ENCODE results near the gene PRKCE. TPM values are rescaled to one million over a fixed set of nuclear protein-coding genes. Genes with fewer than 3 reads are reported as not detected.

Gene PRKCE
- total and polyA plus RNA-seq, 2 of the 8 experiments (the other 6 are each of a cell fraction or from before 2014, with no cell fraction given), result 0.54 to 2.1 TPM

GRCh38 chr2:45674035-45674816 lies 22.8 kb downstream of the PRKCE start:
- CTCF ChIA-PET (ENCODE audit: partially characterized antibody), result interaction anchor here (1.1 kb wide), 1 partner anchor 15 kb away, joined by 4 read pairs; no protein-coding TSS in a partner anchor
- H4K91ac ChIP-seq (replicated peaks; ENCODE audit: insufficient read length, low read length), result no peak overlapping the region
- H3K79me1 ChIP-seq (ENCODE audit: low read depth, low read length), result no peaks in the 10 kb centered on the region
- H3K9me3 ChIP-seq (ENCODE audit: insufficient read depth in 2 of 2, low read depth in 1 of 2, low read length in 1 of 2), result no peaks in the 10 kb centered on the region
- no peak overlapping the region for H3K27ac ChIP-seq (ENCODE audit: low read depth, low read length)
- 97% methylated on average over 5 of the region's 5 CpGs; no CpG with 5 or more reads in 1 of the 2 experiments for WGBS, 2 experiments (ENCODE audit: extremely low coverage in 1 of 2, insufficient coverage in 1 of 2, insufficient read length in 1 of 2, insufficient replicate concordance in 2 of 2, low coverage in 1 of 2, low lambda C conversion rate in 2 of 2, missing lambda C conversion rate in 1 of 2)
- no peak overlapping the region for H3K56ac ChIP-seq (replicated peaks; ENCODE audit: insufficient read length, low read depth, low read length)
- no peak overlapping the region for H2BK5ac ChIP-seq (ENCODE audit: low read depth, low read length)
- H4K8ac ChIP-seq (ENCODE audit: extremely low read depth, insufficient read depth, low read length), result no peak overlapping the region
- peaks cover 2% of the 10 kb centered on the region; the same call in 1 of the 2 replicates for H3K23me2 ChIP-seq (ENCODE audit: low read depth, low read length)
- no peak overlapping the region for H4K5ac ChIP-seq (ENCODE audit: insufficient read length, low read depth, low read length)
- H3K14ac ChIP-seq (ENCODE audit: insufficient read length), result no peak overlapping the region
- no peak overlapping the region for H3K9ac ChIP-seq (replicated peaks in 1 of 4; ENCODE audit: extremely low read depth in 1 of 4, low read depth in 3 of 4, low read length in 3 of 4)
- H2BK120ac ChIP-seq (replicated peaks; ENCODE audit: low read depth, low read length), result no peak overlapping the region
- POLR2A ChIA-PET (ENCODE audit: partially characterized antibody), result no interaction called here
- H3K79me2 ChIP-seq (ENCODE audit: control insufficient read depth in 1 of 2, insufficient read depth in 2 of 2, low read length in 2 of 2), result no peaks in the 10 kb centered on the region
- H3K4me1 ChIP-seq (replicated peaks in 1 of 4; ENCODE audit: control insufficient read depth in 3 of 4, insufficient read depth in 4 of 4, low read length in 3 of 4), result peaks cover 0 to 8% (median 0%) of the 10 kb centered on the region in 4 experiments; a peak in 2 of 7 replicates
- no peak overlapping the region for H3K23ac ChIP-seq (ENCODE audit: insufficient read length)
- no peaks in the 10 kb centered on the region for H3K27me3 ChIP-seq (replicated peaks in 1 of 4; ENCODE audit: control insufficient read depth in 3 of 4, extremely low read depth in 1 of 4, insufficient read depth in 3 of 4, low read length in 3 of 4)
- H3K36me3 ChIP-seq (ENCODE audit: control insufficient read depth in 2 of 4, insufficient read depth in 4 of 4, low read length in 3 of 4), result no peaks in the 10 kb centered on the region
- no peak overlapping the region for H2AK5ac ChIP-seq (ENCODE audit: low read depth, low read length)
- H2BK20ac ChIP-seq (ENCODE audit: low read length), result no peak overlapping the region
- H2AFZ ChIP-seq (ENCODE audit: low read length), result no peak overlapping the region
- H2BK15ac ChIP-seq (ENCODE audit: low read length), result no peak overlapping the region
- no peak overlapping the region for H2BK12ac ChIP-seq (ENCODE audit: low read depth, low read length)
- DNase-seq (ENCODE audit: low read depth in 1 of 2, low spot score in 2 of 2) (no peak), FAIRE-seq (no peak)
- no peak overlapping the region for H3K4me2 ChIP-seq (ENCODE audit: insufficient read depth in 1 of 2, low read depth in 2 of 2, low read length in 2 of 2)
- no peak overlapping the region for H3K4me3 ChIP-seq (ENCODE audit: extremely low read depth in 1 of 4, insufficient read depth in 2 of 4, low read depth in 3 of 4, low read length in 4 of 4)
- no peak overlapping the region for H3K18ac ChIP-seq (ENCODE audit: extremely low read depth, low read length)
- no peak overlapping the region for H3K4ac ChIP-seq (replicated peaks; ENCODE audit: insufficient read length, low read depth, low read length)
- H4K20me1 ChIP-seq (replicated peaks in 1 of 2; ENCODE audit: control insufficient read depth in 1 of 2, insufficient read depth in 2 of 2, low read length in 2 of 2), result no peaks in the 10 kb centered on the region
- TF ChIP-seq GTF2F1 (IDR thresholded peaks at IDR 0.05; ENCODE audit: borderline replicate concordance, low read depth, low read length) (no peak), ZNF274 (IDR thresholded peaks at IDR 0.05; ENCODE audit: borderline replicate concordance, extremely low read depth, low read length) (no peak), CHD2 (IDR thresholded peaks at IDR 0.05; ENCODE audit: low read length) (no peak), SIN3A (conservative IDR thresholded peaks at IDR 0.05 in 1 of 2, IDR thresholded peaks at IDR 0.05 in 1 of 2; ENCODE audit: low read depth in 1 of 2, low read length in 2 of 2) (no peak), E2F6 (IDR thresholded peaks at IDR 0.05) (no peak), SUZ12 (IDR thresholded peaks at IDR 0.05; ENCODE audit: low read length) (no peak), RBBP5 (IDR thresholded peaks at IDR 0.05; ENCODE audit: borderline replicate concordance, low read depth, low read length) (no peak), TCF12 (IDR thresholded peaks at IDR 0.05; ENCODE audit: low read depth, low read length) (no peak), RNF2 (IDR thresholded peaks at IDR 0.05; ENCODE audit: borderline replicate concordance, low read depth, low read length, missing control alignments, poor library complexity, severe bottlenecking) (no peak), KDM1A (IDR thresholded peaks at IDR 0.05; ENCODE audit: borderline replicate concordance, low read length) (no peak)
